Coronary artery (tissue), 2 donors: Measurements from ENCODE around the gene DDX6.

Experiments used
- DNase-seq: peaks from one replicate; pipeline ENCODE4 v3.0.0-alpha.2; 2017; ENCODE audit warnings: low spot score
- H3K27ac ChIP-seq, 2 donors: fragments of 200-600 bp; sonication (generic); one replicate each; pipeline ENCODE4 v1.5.1; 2016 to 2019
- H3K4me3 ChIP-seq: fragments of 200-600 bp; sonication (generic); 2 replicates; pipeline ENCODE4 v1.5.1; 2016; ENCODE audit warnings: mild to moderate bottlenecking, moderate library complexity
- TF ChIP-seq, protein P1 (sequence below): fragments of 200-600 bp; sonication (generic); IDR thresholded peaks from one replicate; pipeline ENCODE4 v1.5.1; 2019; ENCODE audit warnings: antibody characterized with exemption

The DDX6 gene

DNA sequence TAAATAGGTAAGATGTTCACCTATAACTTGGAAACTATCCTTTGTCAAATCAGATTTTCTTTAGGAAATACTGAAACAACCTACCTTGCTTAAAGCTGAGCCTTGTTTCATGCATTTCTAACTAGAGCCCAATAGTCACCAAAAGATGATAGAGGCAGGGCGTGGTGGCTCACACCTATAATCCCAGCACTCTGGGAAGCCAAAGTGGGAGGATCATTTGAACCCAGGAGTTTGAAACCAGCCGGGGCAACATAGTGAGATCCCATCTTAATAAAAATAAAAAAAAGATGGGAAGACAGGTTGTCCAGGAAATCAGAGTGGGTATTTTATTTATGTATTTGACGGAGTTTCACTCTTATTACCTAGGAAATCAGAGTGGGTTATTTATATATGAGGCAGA is 38.3 kb downstream of the DDX6 start:
- DNase-seq = no peak
- TF ChIP-seq, protein P1, sequence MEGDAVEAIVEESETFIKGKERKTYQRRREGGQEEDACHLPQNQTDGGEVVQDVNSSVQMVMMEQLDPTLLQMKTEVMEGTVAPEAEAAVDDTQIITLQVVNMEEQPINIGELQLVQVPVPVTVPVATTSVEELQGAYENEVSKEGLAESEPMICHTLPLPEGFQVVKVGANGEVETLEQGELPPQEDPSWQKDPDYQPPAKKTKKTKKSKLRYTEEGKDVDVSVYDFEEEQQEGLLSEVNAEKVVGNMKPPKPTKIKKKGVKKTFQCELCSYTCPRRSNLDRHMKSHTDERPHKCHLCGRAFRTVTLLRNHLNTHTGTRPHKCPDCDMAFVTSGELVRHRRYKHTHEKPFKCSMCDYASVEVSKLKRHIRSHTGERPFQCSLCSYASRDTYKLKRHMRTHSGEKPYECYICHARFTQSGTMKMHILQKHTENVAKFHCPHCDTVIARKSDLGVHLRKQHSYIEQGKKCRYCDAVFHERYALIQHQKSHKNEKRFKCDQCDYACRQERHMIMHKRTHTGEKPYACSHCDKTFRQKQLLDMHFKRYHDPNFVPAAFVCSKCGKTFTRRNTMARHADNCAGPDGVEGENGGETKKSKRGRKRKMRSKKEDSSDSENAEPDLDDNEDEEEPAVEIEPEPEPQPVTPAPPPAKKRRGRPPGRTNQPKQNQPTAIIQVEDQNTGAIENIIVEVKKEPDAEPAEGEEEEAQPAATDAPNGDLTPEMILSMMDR = no peak
- Histone ChIP-seq H3K4me3 (no peak overlapping the region), H3K27ac (no peak overlapping the region)

DNA sequence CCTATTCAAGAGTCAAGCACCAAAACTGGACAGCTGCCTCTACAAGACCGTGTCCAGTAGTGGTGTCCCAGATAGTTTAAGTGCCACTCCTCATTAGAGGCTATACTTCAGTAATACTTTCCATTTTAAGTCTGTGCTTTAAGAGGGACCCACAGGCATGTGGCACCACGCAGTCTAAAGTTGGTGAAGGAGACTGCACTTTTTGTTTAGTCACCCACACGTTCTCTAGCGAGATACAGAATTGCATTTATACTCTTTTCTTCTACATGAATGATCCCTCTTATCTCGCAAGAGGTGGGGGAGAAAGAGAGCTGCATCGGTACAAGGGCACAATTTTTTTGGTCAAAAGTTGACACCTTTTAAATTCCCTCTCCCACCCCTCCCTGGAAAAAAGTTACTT is 41.5 kb downstream of the DDX6 start:
- DNase-seq = no peak
- H3K4me3 ChIP-seq = no peak overlapping the region
- TF ChIP-seq, protein P1 = no peak
- H3K27ac ChIP-seq = peak overlapping the region in 1 of 2 donors; percentile 30

DNA sequence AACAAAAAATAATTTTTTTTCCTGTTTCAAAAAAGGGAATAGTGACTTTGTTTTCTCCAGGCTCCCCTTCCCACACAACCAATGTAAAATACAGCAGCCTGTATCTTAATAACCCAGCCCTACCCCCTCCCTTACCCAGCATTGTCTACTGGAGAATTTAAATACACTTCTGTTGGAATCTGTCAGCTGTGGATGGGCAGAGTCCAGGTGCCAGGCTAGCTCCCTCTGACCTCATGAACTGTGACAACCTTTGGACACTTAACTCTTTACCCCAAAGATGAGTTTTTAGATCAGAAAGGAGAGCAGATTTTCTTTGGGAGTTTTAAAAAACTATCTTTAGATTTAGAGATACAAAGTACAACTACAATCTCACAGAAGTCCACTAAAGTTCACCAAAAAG is 42.9 kb downstream of the DDX6 start:
- no peak for DNase-seq
- TF ChIP-seq, protein P1 = no peak
- Histone ChIP-seq H3K4me3 (no peak overlapping the region), H3K27ac (no peak overlapping the region)

DNA sequence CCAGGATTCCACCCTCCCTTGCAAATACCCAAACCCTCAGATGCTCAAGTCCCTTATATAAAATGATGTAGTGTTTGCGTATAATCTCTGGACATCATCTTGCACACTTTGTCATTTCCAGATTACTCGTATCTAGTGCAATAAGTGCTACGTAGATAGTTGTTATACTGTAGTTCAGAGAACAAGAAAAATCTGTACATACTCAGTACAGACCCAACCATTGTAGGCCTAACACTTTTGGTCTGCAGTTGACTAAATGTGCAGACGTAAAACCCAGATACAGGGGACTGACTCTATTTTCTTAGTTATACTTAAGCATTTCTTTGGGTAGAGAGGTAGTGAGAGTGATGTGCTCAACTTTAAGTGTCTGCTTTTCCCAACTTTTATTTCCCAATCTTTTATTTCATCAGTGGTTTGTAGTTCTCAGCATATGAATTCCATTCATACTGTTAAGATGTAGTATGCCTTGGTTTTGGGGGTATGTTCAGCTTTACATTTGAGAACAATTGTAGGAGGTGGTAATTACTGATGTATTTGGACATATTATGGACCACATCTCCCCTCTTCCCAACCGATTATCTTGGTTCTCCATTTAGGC is 43.9 kb downstream of the DDX6 start:
- Histone ChIP-seq H3K27ac (no peak overlapping the region), H3K4me3 (no peak overlapping the region)
- TF ChIP-seq, protein P1 = no peak
- no peak for DNase-seq

DNA sequence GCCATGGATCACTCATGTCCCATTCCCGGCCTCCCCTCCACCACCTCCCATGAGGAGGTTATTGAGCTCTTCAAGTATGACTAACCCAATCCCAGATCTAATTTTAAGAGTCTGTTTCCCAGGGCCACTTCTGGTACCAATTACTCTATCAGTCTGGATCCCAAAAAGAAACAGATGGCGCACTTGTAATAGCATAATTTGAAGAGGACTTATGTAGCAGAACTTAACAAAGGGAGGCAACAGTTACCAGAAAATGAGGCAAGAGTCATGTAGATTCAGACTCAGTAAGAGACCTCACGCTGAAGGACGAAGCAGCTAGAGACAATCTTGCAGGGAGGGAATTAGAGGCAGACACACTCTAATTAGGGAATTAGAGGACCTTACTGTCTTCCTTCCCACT is 46.9 kb downstream of the DDX6 start:
- DNase-seq = no peak
- Histone ChIP-seq H3K4me3 (no peak overlapping the region), H3K27ac (no peak overlapping the region)
- TF ChIP-seq, protein P1 = no peak

DNA sequence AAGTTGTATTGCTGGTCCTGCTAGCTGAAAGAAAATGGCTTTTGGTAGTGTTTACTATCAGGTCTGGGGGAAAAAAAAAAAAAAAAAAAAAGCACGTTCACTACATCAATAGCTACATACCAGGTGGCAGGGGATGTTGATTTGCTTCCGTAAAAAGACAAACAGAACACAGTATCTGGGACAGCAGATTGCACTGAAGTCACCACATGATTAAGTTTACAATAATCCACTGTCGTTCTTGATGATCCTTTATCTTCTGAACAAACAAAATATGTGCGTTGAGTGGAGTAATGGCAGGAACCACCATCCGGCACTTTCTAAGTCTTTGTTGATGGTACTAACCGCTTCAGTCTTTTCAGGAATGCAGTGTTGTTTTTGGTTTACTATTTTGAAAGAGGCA is 48.7 kb downstream of the DDX6 start:
- H3K4me3 ChIP-seq = no peak overlapping the region
- TF ChIP-seq, protein P1 = no peak
- no peak overlapping the region for H3K27ac ChIP-seq
- no peak for DNase-seq

DNA sequence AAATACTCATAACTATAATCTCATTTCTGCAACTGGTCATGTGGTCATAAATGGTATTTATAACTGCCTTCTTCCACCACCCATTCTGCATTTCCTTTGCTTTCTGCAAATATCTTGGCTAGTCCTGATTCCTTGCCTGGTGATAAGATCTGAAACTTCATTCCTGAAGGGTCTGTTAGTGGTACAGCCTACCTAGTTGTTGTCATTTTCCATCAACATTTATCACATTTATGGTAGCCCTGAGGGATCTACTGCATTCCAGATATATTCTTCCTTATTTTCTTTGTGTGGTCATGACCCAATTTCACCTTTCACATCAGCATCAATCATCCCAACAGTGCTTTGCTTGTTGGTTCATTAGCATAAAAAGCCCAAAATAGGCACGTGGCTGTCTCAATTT is 50.1 kb downstream of the DDX6 start:
- TF ChIP-seq, protein P1 = no peak
- DNase-seq = no peak
- Histone ChIP-seq H3K27ac (no peak overlapping the region), H3K4me3 (no peak overlapping the region)
